T-helper 17 cell (primary cell): ENCODE measurements around the gene SMIM38. TPM values are rescaled to one million over a fixed set of nuclear protein-coding genes. Genes with fewer than 3 reads are reported as not detected.

ENCODE experiments used
- ATAC-seq: fragments of 150-1000 bp; cut with Tn5 transposase; 2 replicates; pipeline ENCODE4 v1.10.0; 2021; ENCODE audit warnings: mild to moderate bottlenecking, moderate library complexity
- DNase-seq, 3 donors: peaks; one replicate each; pipeline versions ENCODE4 v3.0.0 to v3.0.0-alpha.2; 2020 to 2021
- H3K9me3 ChIP-seq: one replicate; pipeline ENCODE4 v1.7.0; 2013; ENCODE audit warnings: low read length, mild to moderate bottlenecking; ENCODE audit not compliant: control insufficient read depth, poor library complexity, severe bottlenecking
- H3K27ac Mint-ChIP-seq: one replicate; pipeline ENCODE4 v1.8.0; 2022; ENCODE audit warnings: mild to moderate bottlenecking, moderate library complexity, mixed read lengths
- H3K27me3 Mint-ChIP-seq: one replicate; pipeline ENCODE4 v1.8.0; 2022; ENCODE audit warnings: mixed read lengths
- H3K36me3 Mint-ChIP-seq: one replicate; pipeline ENCODE4 v1.8.0; 2022; ENCODE audit warnings: low read depth, mixed read lengths
- H3K4me1 Mint-ChIP-seq: one replicate; pipeline ENCODE4 v1.8.0; 2022; ENCODE audit warnings: mild to moderate bottlenecking, mixed read lengths
- H3K4me3 Mint-ChIP-seq: one replicate; pipeline ENCODE4 v1.8.0; 2022; ENCODE audit warnings: mild to moderate bottlenecking, moderate library complexity, mixed read lengths
- total RNA-seq, 4 donors: library from RNA in 2 of 4; stranded (reverse) in 2 of 4; gene quantifications; one replicate each; pipeline ENCODE4 v1.2.3 and lab custom pipeline; 2022 to 2026

The SMIM38 gene
- total RNA-seq, 2 donors from 2014 or later, result 0.22 to 0.34 TPM

DNA sequence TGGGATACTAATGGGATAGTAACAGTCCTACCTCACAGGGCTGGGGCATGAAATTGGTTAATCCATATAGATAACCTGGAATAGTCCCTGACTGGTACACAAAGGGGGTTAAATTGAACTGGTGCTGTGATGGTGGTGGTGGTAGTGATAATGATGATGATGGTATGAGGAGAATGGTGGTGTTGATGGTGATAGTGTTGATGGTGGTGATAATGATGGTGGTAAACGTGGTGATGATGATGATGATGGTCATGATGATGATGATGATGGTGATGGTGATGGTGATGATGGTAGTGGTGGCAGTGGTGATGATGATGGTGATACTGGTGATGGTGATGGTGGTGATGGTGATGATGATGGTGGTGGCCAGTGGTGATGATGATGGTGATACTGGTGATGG, 38.7 kb downstream of the SMIM38 start:
- DNase-seq (no peak), ATAC-seq (no peak)
- H3K27ac Mint-ChIP-seq, result no peak overlapping the region
- no peaks in the 10 kb centered on the region for H3K9me3 ChIP-seq
- H3K4me1 Mint-ChIP-seq, result no peaks in the 10 kb centered on the region
- no peak overlapping the region for H3K4me3 Mint-ChIP-seq
- H3K36me3 Mint-ChIP-seq, result no peaks in the 10 kb centered on the region
- H3K27me3 Mint-ChIP-seq, result no peaks in the 10 kb centered on the region

DNA sequence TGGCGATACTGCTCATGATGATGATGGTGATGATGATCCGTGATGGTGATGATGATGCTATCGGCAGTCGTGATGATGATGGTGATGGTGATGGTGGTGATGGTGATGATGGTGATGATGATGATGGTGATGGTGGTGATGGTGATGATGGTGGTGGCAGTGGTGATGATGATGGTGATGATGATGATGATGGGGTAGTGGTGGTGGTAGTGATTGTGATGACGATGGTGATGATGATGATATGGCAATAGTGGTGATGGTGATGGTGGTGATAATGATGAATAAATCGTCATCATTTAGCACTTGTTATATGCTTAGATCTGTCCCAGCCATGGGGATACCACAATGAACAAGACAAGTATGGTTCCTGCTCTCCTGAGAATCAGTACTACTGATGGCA, 39.2 kb downstream of the SMIM38 start:
- H3K27me3 Mint-ChIP-seq, result no peaks in the 10 kb centered on the region
- DNase-seq, result no peak
- no peak overlapping the region for H3K4me3 Mint-ChIP-seq
- H3K27ac Mint-ChIP-seq, result no peak overlapping the region
- H3K9me3 ChIP-seq, result no peaks in the 10 kb centered on the region
- no peaks in the 10 kb centered on the region for H3K4me1 Mint-ChIP-seq
- no peak for ATAC-seq
- no peaks in the 10 kb centered on the region for H3K36me3 Mint-ChIP-seq

DNA sequence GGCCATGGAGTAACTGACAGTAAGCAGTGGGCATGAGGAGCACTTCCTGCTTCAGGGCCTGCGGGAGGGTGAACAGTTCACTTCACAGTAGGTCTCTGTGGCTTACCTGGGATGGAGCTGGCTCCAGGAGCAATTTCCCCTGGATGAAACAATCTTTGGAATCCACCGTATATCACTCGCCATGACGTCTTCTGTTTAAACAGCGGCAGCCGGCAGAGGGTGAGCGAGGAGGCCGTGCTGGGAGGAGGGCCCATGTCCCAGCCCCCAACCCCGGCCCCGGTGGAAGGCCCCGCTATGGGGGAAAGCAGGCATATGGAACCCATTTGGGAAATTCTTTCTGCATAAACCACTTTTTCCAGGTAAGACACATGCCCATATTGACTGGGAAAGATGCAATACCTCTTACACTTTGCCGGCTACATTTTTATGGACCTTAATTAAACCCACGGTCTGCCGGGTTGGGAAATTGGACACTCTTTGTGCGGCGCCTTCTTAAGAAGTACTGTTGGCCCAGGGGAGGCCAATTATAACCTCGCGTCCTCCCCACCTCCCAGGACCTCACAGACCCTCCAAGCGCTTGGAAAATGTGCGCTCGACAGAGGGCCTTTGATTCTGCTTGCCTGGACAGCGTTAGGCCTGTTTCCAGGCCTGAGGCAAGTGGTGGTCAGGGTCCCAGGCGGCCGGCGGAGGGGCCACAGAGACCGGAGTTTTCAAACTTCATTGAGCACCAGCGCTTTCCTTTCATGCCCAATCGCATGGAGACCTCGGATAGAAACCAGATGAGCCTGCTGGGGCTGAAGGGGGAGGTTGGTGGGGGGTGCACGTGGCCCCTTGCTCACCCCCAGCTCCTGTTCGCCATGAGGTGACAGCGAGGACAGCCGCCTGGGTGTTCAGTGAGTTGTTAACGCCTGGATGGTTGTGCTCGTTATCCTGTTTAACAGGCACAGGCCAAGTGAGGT, 40.4 kb downstream of the SMIM38 start:
- no peak for DNase-seq
- H3K4me3 Mint-ChIP-seq, result no peak overlapping the region
- no peaks in the 10 kb centered on the region for H3K9me3 ChIP-seq
- peaks cover 2% of the 10 kb centered on the region for H3K27me3 Mint-ChIP-seq
- ATAC-seq, result no peak
- no peak overlapping the region for H3K27ac Mint-ChIP-seq
- no peaks in the 10 kb centered on the region for H3K4me1 Mint-ChIP-seq
- no peaks in the 10 kb centered on the region for H3K36me3 Mint-ChIP-seq

DNA sequence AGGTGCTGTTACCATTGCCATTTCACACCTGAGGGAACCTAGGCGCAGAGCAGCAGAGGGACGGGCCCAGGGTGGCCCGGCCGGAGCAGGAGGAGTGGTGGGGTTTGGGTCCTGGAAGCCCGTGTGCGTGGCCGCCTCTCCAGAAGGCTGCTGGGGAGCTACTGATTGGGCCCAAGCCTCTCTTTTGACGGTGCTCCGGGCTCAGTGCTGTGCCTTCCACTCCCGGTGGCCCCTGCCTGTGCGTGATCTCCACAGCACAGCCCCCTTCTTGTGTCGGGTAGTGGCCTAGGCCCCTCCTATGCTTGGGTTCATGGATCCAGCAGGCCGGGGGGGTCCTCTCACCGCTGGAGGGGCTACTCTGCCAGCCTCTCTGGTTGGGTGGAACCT, 41.0 kb downstream of the SMIM38 start:
- DNase-seq (no peak), ATAC-seq (no peak)
- no peaks in the 10 kb centered on the region for H3K36me3 Mint-ChIP-seq
- no peak overlapping the region for H3K27ac Mint-ChIP-seq
- no peaks in the 10 kb centered on the region for H3K9me3 ChIP-seq
- H3K4me1 Mint-ChIP-seq, result no peaks in the 10 kb centered on the region
- H3K4me3 Mint-ChIP-seq, result no peak overlapping the region
- H3K27me3 Mint-ChIP-seq, result peaks cover 4% of the 10 kb centered on the region

DNA sequence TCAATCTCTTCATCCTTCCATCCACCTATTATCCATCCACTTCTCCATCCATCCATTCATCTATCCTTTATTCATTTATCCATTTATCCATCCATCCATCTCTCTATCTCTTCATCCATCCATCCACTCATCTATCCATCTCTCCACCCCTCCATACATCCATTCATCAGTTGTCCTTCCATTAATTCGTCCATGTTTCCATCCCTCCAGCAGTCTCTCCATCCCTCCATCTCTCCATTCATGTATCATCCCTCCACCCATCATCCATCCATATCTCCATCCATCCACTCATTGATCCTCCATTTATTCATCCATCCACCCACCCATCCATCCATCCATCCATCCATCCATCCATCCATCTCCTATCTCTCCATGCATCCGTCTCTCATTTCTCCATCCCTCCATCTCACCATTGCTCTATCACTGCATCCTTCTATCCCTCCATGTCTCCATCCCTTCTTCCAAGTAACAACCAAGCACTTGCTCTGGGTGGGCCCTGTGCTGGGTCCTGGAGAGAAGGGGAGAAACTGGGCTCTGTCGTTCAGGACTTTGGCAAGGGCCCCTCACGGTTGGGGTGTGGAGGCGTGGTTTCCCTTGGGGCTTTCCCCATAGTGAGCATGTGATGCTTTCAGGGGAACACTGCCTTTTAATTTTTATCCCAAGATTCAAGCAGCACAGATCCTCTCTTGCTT, 43.3 kb downstream of the SMIM38 start:
- no peaks in the 10 kb centered on the region for H3K9me3 ChIP-seq
- peaks cover 4% of the 10 kb centered on the region for H3K27me3 Mint-ChIP-seq
- H3K4me3 Mint-ChIP-seq, result no peak overlapping the region
- no peak for ATAC-seq
- no peak for DNase-seq
- no peaks in the 10 kb centered on the region for H3K4me1 Mint-ChIP-seq
- H3K27ac Mint-ChIP-seq, result no peak overlapping the region
- no peaks in the 10 kb centered on the region for H3K36me3 Mint-ChIP-seq

DNA sequence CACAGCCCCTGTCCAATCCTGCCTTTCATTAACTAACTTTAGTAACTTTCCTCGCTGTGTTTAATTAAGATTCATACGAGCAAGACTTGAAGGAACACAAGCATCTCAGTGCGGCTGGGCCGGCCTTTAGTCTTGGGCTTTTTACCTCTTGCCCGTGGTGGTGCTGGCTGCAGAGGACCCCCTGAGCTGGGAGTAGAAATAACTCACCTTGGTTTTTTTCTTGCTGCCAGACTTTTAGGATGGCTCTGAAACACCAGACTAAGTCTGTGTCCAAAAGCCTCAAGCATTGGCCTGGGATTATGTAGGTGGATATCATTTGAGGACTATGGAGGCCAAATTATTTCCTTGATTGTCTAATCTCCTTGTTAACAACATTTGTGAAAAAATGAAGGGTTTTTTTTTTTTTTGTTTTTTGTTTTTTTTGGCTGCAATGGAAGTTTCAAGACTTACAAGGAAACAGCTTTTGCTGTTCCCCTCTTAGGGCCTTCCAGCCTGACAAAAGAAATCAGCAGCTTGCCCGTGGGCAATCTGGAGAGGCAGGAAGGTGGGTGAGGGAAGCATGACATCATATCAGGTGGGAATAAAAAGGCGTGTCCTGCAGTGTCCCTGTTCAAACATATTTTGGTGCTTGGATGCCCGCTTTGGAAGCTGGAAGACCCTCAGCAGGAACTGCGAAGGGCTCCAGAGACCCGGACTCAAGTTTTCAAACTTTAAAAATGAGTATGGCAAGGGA, 44.0 kb downstream of the SMIM38 start:
- H3K9me3 ChIP-seq, result no peaks in the 10 kb centered on the region
- no peaks in the 10 kb centered on the region for H3K36me3 Mint-ChIP-seq
- peaks cover 4% of the 10 kb centered on the region for H3K27me3 Mint-ChIP-seq
- H3K27ac Mint-ChIP-seq, result no peak overlapping the region
- ATAC-seq, result no peak
- no peaks in the 10 kb centered on the region for H3K4me1 Mint-ChIP-seq
- no peak for DNase-seq
- no peak overlapping the region for H3K4me3 Mint-ChIP-seq

DNA sequence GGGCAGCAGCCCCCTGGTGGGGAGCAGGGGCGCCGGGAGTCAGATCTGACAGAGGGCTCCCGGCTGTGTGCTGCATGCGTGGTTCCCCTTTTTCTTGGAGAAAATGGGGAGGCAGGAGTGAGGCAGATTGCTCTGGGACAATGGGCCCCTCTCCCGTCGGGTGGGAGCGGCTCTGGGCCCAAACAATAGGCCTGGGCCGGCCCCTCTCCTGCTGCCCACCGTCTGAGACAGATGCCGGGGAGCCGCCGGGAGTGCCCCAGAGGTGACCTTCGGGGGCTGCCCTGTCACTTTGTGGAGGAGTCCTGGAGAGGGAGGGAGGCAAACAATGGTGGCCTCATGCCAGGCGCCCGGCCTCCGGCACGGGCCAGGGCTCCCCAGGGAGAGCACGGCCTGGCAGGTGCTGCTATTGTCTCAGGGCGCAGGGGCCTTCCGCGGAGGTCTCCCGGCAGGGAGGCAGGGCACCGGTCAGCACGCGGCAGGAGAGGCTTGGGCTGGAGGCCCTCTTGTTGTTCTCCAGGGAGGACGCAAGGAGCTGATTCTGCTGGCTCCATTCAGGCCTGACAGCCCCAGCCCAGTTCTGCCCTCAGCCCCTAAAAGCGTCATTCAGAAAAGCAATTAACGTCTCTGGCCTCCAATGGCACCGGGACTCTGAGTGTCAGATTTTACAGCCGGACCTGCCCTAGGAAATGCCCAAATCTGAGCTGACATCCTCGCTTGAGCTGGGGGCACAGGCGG, 44.8 kb downstream of the SMIM38 start:
- Mint-ChIP-seq H3K36me3 (no peaks in the 10 kb centered on the region), H3K27me3 (peaks cover 4% of the 10 kb centered on the region), H3K27ac (no peak overlapping the region), H3K4me1 (no peaks in the 10 kb centered on the region), H3K4me3 (no peak overlapping the region)
- no peak for ATAC-seq
- no peaks in the 10 kb centered on the region for H3K9me3 ChIP-seq
- DNase-seq, result no peak

DNA sequence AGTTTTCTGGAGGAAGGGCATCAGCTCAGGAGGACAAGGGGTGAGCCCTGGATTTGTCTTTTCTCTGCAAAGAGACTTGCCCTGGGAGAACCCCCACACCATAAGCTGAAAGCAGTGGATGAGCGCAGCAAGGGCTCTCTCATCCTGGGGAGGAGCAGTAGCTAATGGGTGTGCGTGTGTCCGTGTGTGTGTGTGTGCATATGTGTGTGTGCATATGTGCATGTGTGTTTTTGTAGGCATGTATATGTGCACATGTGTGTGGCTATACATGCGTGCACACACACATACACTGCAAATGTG, 45.3 kb downstream of the SMIM38 start:
- DNase-seq (no peak), ATAC-seq (no peak)
- Mint-ChIP-seq H3K27ac (no peak overlapping the region), H3K36me3 (no peaks in the 10 kb centered on the region), H3K4me1 (peaks cover under 1% of the 10 kb centered on the region), H3K4me3 (no peak overlapping the region), H3K27me3 (peaks cover 4% of the 10 kb centered on the region)
- no peaks in the 10 kb centered on the region for H3K9me3 ChIP-seq

DNA sequence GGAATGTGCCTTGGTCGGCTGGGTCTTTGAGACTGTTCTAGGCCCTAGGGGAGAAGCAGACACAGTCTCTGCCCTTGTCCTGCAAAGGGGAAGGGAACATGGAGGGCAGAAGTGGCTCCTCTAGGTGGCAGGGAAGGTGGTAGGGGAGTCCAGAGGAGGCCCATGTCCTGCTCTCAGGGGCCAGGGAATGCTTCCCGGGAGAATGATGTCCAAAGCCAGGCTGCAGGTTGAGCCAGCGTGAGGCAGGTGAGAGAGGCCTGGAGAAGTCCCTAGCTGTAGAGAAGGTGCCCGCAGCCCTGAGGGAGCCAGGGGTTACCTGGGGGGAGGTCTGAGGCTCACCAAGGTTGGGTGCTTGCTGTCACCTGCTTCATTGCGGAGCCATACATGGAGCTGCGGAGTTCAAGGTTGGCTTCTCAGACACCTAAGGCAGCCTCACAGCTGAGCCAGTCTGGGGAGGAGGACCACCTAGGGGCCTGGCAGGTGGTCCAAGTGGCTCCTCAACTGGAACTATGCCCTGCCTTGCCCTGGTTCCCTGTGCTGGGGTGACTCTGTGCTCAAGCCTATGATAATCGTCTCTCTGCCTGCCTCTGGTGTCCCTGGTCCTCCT, 46.1 kb downstream of the SMIM38 start:
- Mint-ChIP-seq H3K36me3 (no peaks in the 10 kb centered on the region), H3K4me1 (peaks cover 2% of the 10 kb centered on the region), H3K27ac (no peak overlapping the region), H3K4me3 (no peak overlapping the region), H3K27me3 (peaks cover 4% of the 10 kb centered on the region)
- ATAC-seq (no peak), DNase-seq (no peak)
- no peaks in the 10 kb centered on the region for H3K9me3 ChIP-seq

DNA sequence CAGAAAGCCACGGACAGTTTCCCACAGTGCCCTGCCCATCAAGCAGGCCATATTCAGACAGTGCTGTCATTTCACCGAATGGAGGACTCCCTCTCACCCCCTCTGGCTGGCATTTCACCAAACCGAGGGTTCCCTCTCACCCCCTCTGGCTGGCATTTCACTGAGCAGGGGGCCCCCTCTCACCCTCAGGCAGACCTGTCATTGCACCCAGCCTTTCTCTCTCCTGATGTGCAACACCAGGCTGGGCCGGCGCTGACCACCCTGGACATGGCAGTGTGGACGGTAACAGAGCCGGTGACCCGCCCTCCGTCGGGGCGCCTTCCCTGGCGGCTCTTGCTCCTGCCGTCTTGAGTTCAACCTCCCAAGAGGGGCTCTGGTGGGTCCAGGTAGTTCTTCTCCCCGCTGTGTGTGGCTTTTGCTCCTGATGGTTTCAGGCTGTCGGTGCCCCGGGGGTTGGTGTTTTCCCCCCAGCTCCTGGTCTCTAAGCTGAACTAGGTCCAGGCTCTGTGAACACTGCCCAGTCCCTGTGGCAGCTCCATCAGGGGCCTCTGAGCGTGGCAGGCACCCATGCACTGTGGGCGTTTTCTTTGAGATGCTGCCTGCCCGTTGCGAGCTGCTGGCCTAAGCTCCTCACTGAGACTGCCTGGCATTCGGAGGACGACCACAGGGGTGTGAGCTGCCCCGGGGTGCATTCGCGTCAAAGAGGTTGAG, 46.9 kb downstream of the SMIM38 start:
- ATAC-seq (no peak), DNase-seq (no peak)
- no peaks in the 10 kb centered on the region for H3K36me3 Mint-ChIP-seq
- H3K4me3 Mint-ChIP-seq, result no peak overlapping the region
- no peak overlapping the region for H3K27ac Mint-ChIP-seq
- H3K9me3 ChIP-seq, result no peaks in the 10 kb centered on the region
- peaks cover 2% of the 10 kb centered on the region for H3K4me1 Mint-ChIP-seq
- peaks cover 4% of the 10 kb centered on the region for H3K27me3 Mint-ChIP-seq

DNA sequence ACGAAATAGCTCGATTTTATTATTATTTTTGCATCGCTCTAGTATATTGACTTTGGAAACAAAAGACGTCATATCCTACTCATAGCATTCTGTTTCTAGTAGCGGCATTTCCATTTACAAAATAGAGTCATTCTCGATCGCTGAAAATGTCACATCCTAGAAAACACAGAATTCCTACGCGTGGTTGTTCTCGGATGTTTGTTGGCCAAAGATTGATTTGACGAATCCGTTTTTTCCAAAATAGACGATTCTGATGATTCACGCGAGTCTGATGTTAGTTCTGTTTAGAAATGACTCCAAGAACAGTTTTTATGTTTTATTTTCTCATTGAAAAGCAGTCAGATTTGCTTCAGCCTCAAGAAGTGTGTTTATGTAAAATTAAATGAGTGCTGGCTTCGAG, 47.6 kb downstream of the SMIM38 start:
- H3K27me3 Mint-ChIP-seq, result peaks cover 4% of the 10 kb centered on the region
- H3K9me3 ChIP-seq, result no peaks in the 10 kb centered on the region
- no peaks in the 10 kb centered on the region for H3K36me3 Mint-ChIP-seq
- DNase-seq (no peak), ATAC-seq (no peak)
- no peak overlapping the region for H3K27ac Mint-ChIP-seq
- H3K4me3 Mint-ChIP-seq, result no peak overlapping the region
- H3K4me1 Mint-ChIP-seq, result peaks cover 2% of the 10 kb centered on the region

DNA sequence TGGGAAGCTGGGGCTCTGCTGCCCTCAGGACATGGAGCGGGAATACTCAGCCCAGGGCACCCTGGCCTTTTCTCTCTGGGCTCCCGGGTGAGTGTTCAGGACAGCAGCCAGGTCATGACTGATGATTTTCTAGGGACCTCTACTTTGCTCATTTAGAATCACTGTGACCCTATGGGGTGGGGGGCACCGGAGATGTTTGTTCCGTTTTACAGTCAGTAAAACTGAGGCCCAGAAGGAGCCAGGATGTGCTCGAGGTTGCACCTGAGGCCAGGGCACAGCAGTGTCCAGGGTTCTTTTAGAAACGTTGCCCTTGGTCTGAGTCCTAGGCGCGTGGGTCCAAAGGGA, 48.1 kb downstream of the SMIM38 start:
- Mint-ChIP-seq H3K36me3 (no peaks in the 10 kb centered on the region), H3K27ac (no peak overlapping the region), H3K4me3 (no peak overlapping the region), H3K4me1 (peaks cover 2% of the 10 kb centered on the region), H3K27me3 (peaks cover 4% of the 10 kb centered on the region)
- no peak for ATAC-seq
- no peak for DNase-seq
- H3K9me3 ChIP-seq, result no peaks in the 10 kb centered on the region
